NCI-H345 treated with DMSO at 0.1 percent for 48 hours (cell line): ENCODE measurements around the gene ZSCAN9.

ENCODE experiments used
- DNase-seq: peaks from one replicate; lab custom pipeline; 2025; ENCODE audit not compliant: unreplicated experiment; lab: John Stamatoyannopoulos, UW

The ZSCAN9 gene

DNA sequence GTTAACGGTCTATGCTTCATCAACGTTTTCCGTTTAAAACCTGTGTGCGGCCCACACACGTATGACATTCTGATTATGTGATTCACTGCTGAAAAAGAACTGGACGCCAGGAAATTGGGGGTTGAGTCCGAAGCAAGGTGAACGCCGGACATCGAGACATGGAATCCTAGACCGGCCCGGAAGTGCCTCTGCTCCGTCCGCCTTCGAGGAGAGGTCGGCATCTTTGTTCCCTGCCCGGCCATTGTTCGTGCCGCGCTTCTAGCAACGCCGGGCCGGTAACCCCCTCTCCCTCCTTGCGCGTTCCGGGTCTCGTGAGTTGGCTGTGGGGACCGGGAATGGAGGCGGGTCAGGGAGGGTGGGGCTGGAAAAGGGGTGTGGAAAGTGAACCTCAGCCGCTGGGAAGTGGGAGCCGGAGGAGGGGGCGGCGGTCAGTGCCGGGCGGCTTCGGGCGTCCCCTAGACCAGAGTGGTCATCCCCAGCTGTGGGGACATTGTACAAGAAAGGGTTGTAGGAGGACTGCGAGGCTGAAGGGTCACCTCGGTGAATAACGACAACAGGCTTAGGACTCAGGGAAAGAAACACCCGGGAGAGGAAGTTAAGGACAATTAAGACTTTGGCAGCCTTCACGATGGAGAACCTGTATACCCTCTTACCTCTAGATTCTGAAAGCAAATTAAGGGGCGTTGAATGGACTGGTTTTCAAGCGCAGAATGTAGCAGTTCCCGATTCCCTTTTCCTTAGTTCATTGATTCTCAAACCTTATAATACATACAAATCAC lies at the start of gene ZSCAN9:
Gene ZSCAN9 (plus strand): TSS at position 220 of the 779 bp plus-strand sequence. CDS start 1,810 bp downstream, outside the sequence.
- peak; percentile 49 for DNase-seq

DNA sequence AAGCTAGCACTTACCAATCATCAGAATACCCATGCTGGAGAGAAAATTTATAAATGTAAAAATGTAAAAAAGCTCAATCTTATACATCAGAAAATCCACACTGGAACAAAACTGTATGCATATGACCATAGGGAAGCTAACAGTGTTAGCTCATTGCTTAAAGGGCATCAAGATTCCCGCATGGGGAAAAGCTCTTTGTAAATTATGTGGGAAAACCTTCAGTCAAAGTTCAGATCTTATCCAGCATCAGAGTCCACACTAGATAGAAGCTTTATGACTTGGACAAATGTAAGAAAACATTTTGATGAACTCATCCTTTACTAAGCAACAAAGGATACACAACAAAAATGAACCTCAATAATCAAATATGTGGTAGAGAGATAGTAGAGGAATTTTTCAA lies 48.7 kb upstream of the ZSCAN9 start:
- DNase-seq: no peak

DNA sequence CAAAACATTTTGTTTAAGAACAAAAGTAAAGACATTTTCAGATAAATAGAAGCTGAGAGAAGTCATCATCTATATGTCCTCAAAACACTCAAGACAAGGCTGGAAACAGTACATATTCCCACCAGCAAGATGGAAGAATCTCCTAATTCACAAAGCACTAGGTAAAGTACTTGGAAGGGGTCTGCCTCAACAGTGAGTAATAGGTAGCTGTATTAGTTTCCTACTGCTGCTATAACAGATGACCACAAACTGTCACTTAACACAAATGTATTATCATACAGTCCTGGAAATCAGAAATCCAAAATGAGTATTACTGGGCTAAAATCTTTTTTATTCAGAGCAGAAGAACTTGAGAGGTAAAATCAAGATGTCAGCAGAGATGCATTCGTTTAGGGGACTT lies 42.8 kb upstream of the ZSCAN9 start:
- no peak for DNase-seq

DNA sequence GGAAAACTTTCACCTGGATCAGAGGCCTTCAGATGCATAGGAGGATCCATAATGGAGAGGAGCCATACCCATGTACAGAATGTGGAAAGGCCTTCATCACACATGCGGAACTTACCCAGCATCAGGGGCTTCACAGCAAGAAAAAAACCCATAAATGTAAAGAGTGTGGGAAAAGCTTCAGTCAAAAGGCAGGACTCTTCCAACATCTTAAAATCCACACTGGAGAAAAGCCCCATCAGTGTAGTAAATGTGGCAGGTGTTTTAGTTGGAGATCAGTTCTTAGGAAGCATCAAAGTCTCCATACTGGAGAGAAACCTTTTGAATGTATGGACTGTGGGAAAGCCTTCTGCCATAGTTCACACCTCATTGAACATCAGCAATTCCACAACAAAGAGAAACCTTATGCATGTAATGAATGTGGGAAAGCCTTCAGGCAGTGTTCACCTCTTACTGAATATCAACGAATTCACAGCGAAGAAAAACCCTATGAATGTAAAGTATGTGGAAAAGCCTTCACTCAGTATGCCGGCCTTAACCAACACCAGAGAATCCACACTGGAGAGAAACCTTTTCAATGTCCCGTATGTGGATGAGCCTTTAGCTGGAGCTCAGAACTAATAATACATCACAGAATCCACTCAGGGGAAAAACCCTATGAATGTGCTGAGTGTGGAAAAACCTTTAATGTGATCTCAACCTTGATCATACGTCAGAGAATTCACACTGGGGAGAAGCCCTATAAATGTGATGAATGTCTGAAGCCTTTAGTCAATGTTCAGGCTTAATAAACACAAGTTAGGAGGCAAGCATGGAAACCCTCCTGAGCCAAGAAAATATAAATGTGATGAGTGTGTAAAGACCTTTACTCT lies 36.7 kb upstream of the ZSCAN9 start:
- DNase-seq: no peak

DNA sequence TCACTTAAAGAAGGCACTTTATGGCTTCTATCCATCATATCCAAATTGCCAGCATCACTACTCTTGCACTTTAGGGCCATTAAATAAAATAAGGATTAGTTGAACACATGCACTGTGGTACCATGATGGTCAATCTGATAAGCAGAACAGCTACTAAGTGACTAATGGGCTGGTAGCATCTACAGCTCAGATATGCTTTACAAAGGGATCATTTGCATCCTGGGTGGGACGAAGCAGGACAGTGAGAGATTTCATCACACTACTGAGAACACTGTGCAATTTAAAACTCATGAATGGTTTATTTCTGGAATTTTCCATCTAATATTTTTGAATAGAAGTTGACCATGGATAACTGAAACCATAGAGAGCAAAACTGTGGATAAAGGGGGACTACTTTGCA lies 25.1 kb upstream of the ZSCAN9 start:
- DNase-seq: no peak

DNA sequence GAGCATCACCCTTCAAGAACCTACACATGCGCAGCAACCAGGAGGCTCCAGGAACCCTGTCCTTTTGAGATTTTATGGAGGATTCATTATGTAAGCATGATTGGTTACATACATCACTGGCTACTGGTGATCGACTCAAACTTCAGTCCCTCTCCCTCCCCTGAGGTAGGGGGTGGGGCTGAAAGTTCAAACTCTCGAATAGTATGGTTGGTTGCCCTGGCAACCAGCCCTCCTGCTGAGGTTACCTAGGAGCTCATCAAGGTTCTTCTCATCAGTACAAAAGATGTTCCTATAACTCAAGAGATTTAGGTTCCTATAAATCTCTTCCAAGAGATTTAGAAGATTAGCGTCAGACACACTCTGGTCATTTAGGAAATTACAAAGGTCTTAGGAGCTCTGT lies 21.9 kb upstream of the ZSCAN9 start:
- no peak for DNase-seq

DNA sequence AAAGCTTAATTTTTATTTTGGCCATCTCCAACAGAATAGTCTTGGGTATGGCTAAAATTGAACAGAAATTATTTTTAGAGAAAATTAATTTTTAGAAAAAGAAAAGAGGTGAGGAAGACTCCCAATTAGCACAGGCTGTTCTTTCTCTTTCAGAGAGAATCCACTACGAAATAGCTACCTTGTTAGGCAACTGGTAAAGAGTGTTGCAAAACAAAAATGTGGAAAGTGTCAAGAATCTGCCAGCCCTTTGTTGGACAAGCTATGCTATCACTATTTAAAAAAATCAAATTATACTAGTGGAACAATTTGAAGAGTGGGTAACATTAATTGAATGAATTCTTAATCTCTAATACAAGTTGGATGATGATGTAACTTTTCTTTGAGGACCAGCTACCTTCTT lies 19.2 kb upstream of the ZSCAN9 start:
- no peak for DNase-seq

DNA sequence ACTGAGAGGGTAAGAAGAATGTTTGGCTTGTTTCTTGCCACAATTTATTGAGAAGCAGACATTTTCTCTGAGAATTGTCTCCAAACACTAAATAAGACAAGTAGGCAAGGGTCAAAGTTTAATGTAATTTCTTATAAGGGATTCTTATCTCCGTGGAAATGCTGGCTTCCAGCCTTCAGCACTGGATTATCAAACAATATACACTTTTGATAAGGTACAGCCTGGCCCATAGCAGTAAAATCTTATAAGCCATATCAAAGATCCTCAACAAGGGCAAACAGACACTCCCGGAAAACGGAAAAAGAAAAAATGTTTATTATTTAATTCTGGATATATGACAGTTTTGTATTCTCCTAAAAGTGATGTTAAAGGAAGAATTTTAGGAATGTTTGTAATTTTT lies 18.5 kb upstream of the ZSCAN9 start:
- no peak for DNase-seq

DNA sequence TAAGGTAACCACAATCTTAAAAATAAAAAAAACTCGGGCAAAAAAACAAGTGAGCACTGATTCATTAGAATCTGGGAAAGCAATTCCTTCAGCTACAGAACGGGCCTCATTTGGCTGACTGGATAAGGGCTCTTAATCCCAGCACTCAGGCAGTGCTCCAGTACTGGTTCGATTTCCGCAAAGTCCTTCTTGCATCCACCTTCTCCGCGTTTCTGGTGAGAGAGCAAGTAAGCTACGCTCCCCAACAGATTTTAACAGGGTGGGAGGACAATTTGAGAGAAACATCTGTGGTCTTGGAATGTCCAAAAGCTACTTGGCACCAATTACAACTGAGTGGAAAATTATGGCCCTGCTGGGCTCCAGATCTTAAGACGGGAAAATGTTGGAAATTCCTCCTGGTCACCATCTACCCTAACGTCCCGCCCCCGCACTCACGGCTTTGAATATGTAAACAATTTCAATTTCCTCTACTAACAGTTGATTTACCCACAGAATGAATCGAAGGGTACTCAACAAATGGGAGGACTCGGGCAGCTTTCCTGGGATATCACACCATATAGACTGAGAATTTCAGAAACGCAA lies 18.1 kb upstream of the ZSCAN9 start:
- DNase-seq: no peak

DNA sequence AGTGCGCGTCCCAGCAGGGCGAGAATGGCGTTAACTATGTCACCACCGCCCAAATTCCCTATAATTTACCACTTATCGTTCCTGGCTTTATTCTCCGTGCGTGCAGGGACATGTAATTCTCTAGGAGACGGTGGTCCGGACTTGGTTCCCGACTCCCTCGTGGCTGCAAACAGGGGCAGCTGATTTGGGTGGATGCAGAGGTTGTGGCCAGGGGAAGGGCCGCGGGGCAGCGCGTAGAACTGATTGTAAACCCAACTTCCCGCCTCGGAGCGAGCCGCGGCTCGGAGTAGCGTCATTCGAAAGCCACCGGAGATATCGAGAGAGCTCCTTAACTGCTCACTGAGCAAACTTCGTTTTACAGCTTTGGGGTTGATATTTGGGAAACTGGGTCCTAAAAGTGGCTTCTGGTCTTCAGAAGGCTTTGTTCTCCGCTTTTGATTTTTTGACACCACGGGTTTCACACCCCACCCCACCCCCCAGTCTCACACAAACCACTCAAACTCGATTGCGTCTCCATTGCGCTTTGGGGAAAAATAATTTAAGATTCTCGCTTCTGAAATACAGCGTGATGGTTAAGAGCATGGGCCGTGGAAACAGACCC lies 17.5 kb upstream of the ZSCAN9 start:
- DNase-seq: no peak

DNA sequence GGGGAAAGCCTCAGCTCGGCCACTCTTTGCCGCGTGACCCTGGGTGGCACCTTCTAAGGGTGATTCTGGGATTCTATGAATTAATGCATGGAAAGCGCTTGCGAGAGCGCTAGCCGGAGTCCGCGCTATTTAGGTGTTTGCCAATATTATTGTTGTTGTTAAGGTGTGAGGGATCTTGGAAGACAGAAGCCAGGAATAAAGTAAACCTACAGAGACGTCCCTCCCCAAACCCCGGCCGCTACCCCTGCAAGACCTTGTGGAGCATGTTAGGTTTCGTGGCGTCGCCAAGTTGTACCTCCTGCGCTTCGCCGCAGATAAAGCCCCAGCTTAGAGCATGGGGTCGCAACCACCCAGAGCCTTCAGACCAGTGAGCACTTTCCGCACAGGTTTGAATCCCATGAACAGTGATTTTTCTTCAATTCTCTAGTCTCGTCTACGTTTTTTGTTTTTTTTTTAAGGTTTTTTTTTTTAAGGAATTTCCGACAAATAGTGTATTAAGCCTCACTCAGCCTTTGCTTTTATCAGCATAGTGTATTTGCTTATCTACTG lies 16.9 kb upstream of the ZSCAN9 start:
- no peak for DNase-seq

DNA sequence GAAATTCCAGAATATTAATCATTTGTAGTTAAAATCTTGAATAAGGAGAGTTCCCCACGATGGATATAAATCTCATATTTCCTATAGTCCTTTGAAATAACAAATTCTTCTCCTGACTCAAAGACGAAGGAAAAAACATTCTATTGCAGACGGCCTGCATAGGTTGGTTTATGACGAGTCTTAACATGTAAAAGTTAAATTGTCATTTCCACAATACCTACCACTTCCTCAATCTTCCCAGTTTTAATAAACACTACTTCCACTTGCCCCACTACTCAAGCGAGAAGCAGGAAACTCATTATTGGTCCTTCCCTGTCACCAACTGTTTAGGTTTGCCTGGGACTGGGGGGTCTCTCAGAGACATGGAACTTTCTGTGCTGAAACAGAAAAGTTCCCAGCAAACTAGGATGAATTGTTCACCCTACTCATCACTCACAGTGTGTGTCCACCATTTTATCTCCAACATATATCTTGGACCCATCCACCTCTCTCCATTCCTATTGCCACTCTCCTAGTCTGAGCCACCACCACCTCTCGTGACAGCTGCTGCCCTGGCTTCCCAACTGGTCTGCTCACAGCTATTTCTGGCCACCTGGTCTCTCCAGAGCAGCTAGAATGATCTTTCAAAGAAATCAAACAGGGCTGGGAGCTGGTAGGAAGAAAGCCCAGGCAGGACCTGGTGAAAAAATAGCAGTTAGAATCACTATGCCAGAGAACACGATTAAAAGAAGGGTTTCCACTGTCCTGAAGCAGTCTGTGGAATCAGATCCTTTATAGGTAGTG lies 15.1 kb upstream of the ZSCAN9 start:
- no peak for DNase-seq

DNA sequence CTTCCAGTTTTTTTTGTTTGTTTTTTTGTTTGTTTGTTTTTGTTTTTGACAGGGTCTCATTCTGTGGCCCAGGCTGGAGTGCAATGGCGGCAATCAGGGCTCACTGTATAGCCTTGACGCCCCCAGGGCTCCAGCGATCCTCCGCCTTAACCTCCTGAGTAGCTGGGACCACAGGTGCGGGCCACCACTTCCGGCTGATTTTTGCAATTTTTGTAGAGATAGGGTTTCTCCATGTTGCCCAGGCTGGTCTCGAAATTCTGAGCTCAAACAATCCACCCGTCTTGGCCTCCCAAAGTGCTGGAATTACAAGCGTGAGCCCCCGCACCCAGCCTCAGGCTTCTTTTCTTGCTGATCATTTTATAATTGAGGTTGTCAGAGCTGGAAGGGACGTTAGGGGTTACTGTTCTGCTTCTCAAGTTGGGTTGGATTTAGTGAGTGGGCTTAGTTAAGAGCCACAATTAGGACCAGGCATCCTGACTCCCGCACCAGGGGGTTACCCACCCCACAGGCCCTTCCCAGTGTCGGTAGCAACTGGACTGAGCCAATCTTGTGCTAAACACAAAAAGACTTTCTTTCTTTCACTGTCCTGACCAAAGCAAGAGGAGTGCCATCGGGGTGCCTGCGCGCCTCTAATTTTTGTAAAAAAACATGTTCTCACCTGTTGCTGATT lies 13.1 kb upstream of the ZSCAN9 start:
- DNase-seq: no peak

DNA sequence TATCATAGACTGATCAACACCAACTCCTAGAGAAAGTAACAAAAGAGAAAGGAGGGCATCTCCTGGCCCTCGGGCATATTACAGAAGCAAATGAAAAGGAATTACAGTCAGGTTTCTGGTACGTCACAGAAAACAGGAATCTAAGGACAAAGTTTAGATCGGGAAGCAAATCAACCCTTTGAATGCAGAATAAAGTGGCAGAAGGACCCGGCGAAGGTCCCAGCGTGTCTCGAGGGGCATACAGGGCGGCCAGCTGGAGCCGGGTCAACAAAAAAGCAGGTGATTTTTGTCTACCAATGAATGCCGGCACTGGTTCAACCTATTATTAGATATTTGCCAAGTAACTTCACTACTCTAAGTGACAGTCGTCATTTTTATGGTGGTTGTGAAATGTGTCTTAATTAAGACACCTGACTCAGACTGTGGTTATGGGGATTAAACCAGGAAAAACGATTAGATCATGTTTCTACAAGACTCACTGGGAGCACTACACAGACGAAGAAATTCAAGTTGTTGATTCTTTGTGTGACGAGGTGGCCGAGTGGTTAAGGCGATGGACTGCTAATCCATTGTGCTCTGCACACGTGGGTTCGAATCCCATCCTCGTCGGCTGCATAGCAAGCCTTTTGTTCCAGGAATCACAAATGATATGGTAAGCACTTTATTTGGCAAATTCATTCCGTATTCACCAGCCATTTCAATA lies 12.4 kb upstream of the ZSCAN9 start:
- DNase-seq: peak; percentile 29

DNA sequence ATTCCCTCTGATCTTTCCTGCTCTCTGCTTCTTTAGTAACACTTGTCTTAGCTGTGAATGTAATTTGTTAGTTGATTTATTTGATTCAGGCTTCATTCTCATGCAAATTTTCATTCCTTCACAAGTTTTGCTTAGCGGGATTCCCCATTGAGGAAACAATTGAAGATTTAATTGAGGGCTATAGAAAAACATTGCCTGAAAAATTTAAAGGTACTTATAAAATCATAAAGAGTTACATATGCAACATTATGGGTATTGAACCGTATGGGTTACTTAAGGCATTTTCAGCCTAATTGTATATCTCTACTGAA lies 11.9 kb upstream of the ZSCAN9 start:
- no peak for DNase-seq

DNA sequence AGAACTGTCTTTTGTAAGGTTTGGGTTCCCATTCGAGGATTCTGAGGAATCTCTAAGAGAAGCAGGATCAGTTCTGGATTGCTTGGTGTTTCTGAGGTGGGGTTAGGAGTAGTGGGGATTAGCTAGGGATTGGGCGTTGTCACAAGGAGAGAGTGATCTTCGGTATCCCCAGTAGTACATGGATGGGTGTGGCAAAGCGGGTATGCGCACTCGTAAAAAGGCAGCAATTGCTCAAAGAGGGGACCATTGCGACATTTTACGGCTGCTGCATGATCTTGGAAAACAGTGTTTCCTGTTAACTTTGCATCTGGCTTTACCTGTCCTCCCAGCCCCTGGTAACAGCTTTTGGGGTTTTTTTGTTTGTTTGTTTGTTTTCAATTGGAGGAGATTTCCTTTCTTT lies 9.7 kb upstream of the ZSCAN9 start:
- no peak for DNase-seq

DNA sequence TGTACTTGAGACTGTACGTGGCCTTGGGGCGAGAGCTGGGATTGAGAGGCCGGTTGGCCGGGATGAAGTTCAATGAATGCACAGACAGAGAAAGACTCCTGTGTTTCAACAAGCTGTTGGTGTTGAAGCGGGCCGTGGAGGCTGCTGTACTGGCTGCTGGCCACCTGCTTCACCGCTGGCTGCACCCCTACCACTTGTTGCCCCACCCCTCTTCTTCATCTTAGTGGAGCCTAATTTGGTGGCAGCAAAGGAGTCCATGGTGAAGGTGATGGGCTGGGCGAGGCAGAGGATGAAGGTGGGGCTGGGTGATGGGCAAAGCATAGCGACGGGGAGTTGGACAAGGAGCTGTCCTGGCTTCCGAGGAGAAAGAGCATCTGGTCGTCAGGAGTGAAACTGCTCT lies 7.2 kb upstream of the ZSCAN9 start:
- DNase-seq: no peak

DNA sequence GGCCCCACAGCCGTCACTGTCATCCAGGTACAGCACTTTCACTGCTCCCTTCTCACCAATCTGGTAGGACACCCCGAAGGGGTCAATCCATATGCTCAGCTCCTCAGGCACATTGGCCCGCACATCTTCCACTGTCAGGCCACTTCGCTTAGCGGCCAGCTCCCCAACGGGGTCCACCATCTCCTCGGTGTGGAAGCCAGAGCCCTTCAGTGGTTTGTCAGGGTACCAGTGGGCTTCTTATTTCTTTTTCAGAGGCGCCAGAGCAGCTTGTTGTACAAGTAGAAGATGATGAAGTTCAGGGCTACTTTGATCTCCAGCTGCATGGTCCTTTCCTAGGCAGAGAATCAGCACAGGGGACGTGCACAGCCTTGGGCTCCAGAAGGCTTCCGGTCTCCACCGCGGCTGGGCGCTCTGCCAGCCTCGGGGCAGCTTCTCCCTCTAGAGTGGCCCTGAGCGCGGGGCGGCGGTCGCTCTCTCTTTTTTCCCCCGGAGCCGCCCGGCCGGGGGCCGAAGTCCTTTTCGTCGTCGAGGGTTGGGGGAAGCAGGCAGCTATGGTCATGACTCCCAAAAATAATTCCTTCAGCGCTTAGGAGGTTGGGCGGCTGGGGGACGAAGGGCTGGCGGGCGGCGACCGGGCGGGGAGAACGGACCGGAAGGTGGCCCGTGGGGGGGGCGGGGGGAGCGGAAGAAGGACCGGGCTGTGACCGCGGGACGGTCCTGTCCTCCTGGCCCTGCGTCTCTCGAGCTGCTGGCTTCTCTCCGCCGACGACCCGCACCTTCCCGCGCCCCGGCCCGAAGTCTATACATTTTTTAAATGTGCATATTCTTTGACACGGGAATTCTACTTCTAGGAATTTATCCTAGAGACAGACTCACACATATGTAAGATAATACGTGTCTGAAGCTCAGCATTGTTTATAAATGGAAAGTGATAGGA lies 6.5 kb upstream of the ZSCAN9 start:
- peak; percentile 18 for DNase-seq
